H9 (cell line): ENCODE data around the gene IGSF1. TPM values are rescaled to one million over a fixed set of nuclear protein-coding genes. Genes with fewer than 3 reads are reported as not detected.

ENCODE experiments used
- DNase-seq: peaks from one replicate; pipeline ENCODE4 v3.0.0-alpha.2; 2017
- H2AFZ ChIP-seq: one replicate; pipeline ENCODE4 v1.6.1; 2013; ENCODE audit warnings: mild to moderate bottlenecking, low read length, control low read depth, moderate library complexity
- H2AK5ac ChIP-seq: 2 replicates; pipeline ENCODE4 v1.6.1; 2013; ENCODE audit warnings: low read length, control low read depth, mixed read lengths; ENCODE audit not compliant: insufficient read length
- H2BK120ac ChIP-seq: one replicate; pipeline ENCODE4 v1.6.1; 2013; ENCODE audit warnings: low read depth, mild to moderate bottlenecking, low read length, control low read depth, inconsistent platforms; ENCODE audit not compliant: poor library complexity, severe bottlenecking
- H2BK12ac ChIP-seq: 2 replicates; pipeline ENCODE4 v1.6.1; 2013; ENCODE audit warnings: low read length, control low read depth, mixed read lengths, low read depth; ENCODE audit not compliant: insufficient read length
- H2BK15ac ChIP-seq: 2 replicates; pipeline ENCODE4 v1.6.1; 2013; ENCODE audit warnings: low read depth, low read length, control low read depth
- H2BK20ac ChIP-seq: one replicate; pipeline ENCODE4 v1.6.1; 2013; ENCODE audit warnings: low read depth, mild to moderate bottlenecking, low read length, control low read depth, inconsistent platforms; ENCODE audit not compliant: poor library complexity, severe bottlenecking
- H2BK5ac ChIP-seq: 2 replicates; pipeline ENCODE4 v1.6.1; 2013; ENCODE audit warnings: low read length, control low read depth, mixed read lengths; ENCODE audit not compliant: insufficient read length
- H3K14ac ChIP-seq: 2 replicates; pipeline ENCODE4 v1.6.1; 2013; ENCODE audit warnings: low read length, control low read depth; ENCODE audit not compliant: insufficient read depth
- H3K18ac ChIP-seq: 2 replicates; pipeline ENCODE4 v1.6.1; 2013; ENCODE audit warnings: low read depth, mild to moderate bottlenecking, mixed read lengths, low read length, control low read depth; ENCODE audit not compliant: insufficient read length
- H3K23ac ChIP-seq: 2 replicates; pipeline ENCODE4 v1.6.1; 2013; ENCODE audit warnings: low read length, control low read depth, mixed read lengths, low read depth; ENCODE audit not compliant: insufficient read length
- H3K23me2 ChIP-seq: 2 replicates; pipeline ENCODE4 v1.6.1; 2013; ENCODE audit warnings: low read depth, mild to moderate bottlenecking, mixed read lengths, low read length, control low read depth; ENCODE audit not compliant: insufficient read length, poor library complexity, severe bottlenecking
- H3K27ac ChIP-seq: 2 replicates; pipeline ENCODE4 v1.5.1; 2013; ENCODE audit warnings: low read length, control low read depth, mixed read lengths, low read depth; ENCODE audit not compliant: insufficient read length
- H3K27me3 ChIP-seq: 2 replicates; pipeline ENCODE4 v1.6.1; 2013; ENCODE audit warnings: low read length, control low read depth, inconsistent platforms; ENCODE audit not compliant: insufficient read depth
- H3K4ac ChIP-seq: 2 replicates; pipeline ENCODE4 v1.6.1; 2013; ENCODE audit warnings: low read depth, mild to moderate bottlenecking, control low read depth, inconsistent platforms, low read length, moderate library complexity
- H3K4me1 ChIP-seq: 2 replicates; pipeline ENCODE4 v1.6.1; 2013; ENCODE audit warnings: low read length, control low read depth, inconsistent platforms; ENCODE audit not compliant: insufficient read depth
- H3K4me2 ChIP-seq: 2 replicates; pipeline ENCODE4 v1.6.1; 2013; ENCODE audit warnings: low read length, control low read depth, mixed read lengths; ENCODE audit not compliant: insufficient read length, insufficient read depth
- H3K56ac ChIP-seq: 2 replicates; pipeline ENCODE4 v1.6.1; 2013; ENCODE audit warnings: low read depth, mild to moderate bottlenecking, mixed read lengths, low read length, control low read depth; ENCODE audit not compliant: insufficient read length
- H3K79me1 ChIP-seq: 2 replicates; pipeline ENCODE4 v1.6.1; 2013; ENCODE audit warnings: low read depth, mild to moderate bottlenecking, moderate library complexity, low read length, control low read depth, inconsistent platforms; ENCODE audit not compliant: insufficient read depth, poor library complexity, severe bottlenecking
- H3K79me2 ChIP-seq: 2 replicates; pipeline ENCODE4 v1.6.1; 2013; ENCODE audit warnings: low read length, control low read depth, inconsistent platforms; ENCODE audit not compliant: insufficient read depth
- H3K9ac ChIP-seq: 2 replicates; pipeline ENCODE4 v1.6.1; 2013; ENCODE audit warnings: low read length, control low read depth, mixed read lengths; ENCODE audit not compliant: insufficient read length; ENCODE audit errors: extremely low read depth
- H3K9me3 ChIP-seq: one replicate; pipeline ENCODE4 v1.6.1; 2013; ENCODE audit warnings: low read depth, low read length, inconsistent platforms; ENCODE audit not compliant: control insufficient read depth
- H3T11ph ChIP-seq: one replicate; pipeline ENCODE4 v1.6.1; 2013; ENCODE audit warnings: mild to moderate bottlenecking, low read length, control low read depth, inconsistent platforms
- H4K20me1 ChIP-seq: one replicate; pipeline ENCODE4 v1.6.1; 2013; ENCODE audit not compliant: control insufficient read depth, insufficient read length, insufficient read depth
- H4K5ac ChIP-seq: 2 replicates; pipeline ENCODE4 v1.6.1; 2013; ENCODE audit warnings: low read depth, mild to moderate bottlenecking, mixed read lengths, low read length, control low read depth; ENCODE audit not compliant: insufficient read length
- H4K8ac ChIP-seq: replicated peaks from 2 replicates; pipeline ENCODE4 v1.6.1; 2013; ENCODE audit warnings: low read length, control low read depth, mixed read lengths, low read depth; ENCODE audit not compliant: insufficient read length
- H4K91ac ChIP-seq: 2 replicates; pipeline ENCODE4 v1.6.1; 2013; ENCODE audit warnings: low read depth, mild to moderate bottlenecking, moderate library complexity, mixed read lengths, low read length, control low read depth; ENCODE audit not compliant: insufficient read length
- H3K27ac Mint-ChIP-seq, 3 experiments: 2 replicates in 2 of 3; 3 replicates in 1 of 3; pipeline ENCODE4 v1.8.0; 2020 to 2021; ENCODE audit warnings: mixed read lengths in 3 of 3, mild to moderate bottlenecking in 1 of 3, moderate library complexity in 1 of 3
- H3K27me3 Mint-ChIP-seq: 2 replicates; pipeline ENCODE4 v1.8.0; 2021; ENCODE audit warnings: low read depth, mild to moderate bottlenecking, moderate library complexity, mixed read lengths
- H3K36me3 Mint-ChIP-seq, 3 experiments: 2 replicates in 2 of 3; 3 replicates in 1 of 3; pipeline ENCODE4 v1.8.0; 2020 to 2021; ENCODE audit warnings: low read depth in 3 of 3, mixed read lengths in 3 of 3; ENCODE audit not compliant: insufficient read depth in 1 of 3
- H3K4me1 Mint-ChIP-seq, 2 experiments: 2 replicates each; pipeline ENCODE4 v1.8.0; 2020; ENCODE audit warnings: mixed read lengths in 2 of 2
- H3K4me3 Mint-ChIP-seq, 2 experiments: 2 replicates in 1 of 2; 3 replicates in 1 of 2; pipeline ENCODE4 v1.8.0; 2020 to 2021; ENCODE audit warnings: mild to moderate bottlenecking in 2 of 2, mixed read lengths in 2 of 2, moderate library complexity in 1 of 2
- H3K9me3 Mint-ChIP-seq, 2 experiments: 2 replicates in 1 of 2; 3 replicates in 1 of 2; pipeline ENCODE4 v1.8.0; 2020; ENCODE audit warnings: mild to moderate bottlenecking in 2 of 2, mixed read lengths in 2 of 2, moderate library complexity in 1 of 2
- WGBS: extraction: QIAGEN DNeasy Blood & Tissue Kit; methylation state at CpG from one replicate; pipeline ENCODE4 v1.1.7; 2013; ENCODE audit warnings: missing lambda C conversion rate, low lambda C conversion rate, mixed read lengths; ENCODE audit not compliant: insufficient read length; ENCODE audit errors: extremely low coverage; 5-methylcytosine and 5-hydroxymethylcytosine counted together
- total RNA-seq: library from RNA; stranded (reverse); gene quantifications from 2 replicates; pipeline ENCODE4 v1.2.1, GENCODE V29; 2021
- TF ChIP-seq, protein P1 (sequence below): fragments of 200-600 bp; sonication (generic); conservative IDR thresholded peaks from 3 replicates; pipeline ENCODE4 v1.8.0; 2021; ENCODE audit warnings: antibody characterized with exemption, mild to moderate bottlenecking

The IGSF1 gene
- total RNA-seq, 1 experiment from 2014 or later = 12.5 TPM

DNA sequence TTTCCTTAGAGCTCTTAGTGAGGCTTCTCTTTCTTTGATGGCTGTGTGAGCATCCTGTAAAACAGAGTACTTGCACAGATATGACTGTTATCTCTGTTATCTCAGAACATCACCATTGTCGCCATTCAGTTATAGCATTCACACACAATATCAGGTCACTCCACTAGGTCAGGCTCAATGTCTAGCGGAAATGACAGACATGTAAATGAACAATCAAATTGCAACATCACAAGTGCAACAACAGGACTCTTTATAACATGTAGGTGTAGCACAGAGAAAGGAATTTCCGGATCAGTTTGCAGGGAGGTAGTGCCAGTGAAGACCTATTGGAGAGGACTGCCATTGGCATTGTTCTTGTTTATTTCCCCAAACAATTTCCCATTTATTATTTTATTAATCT, 43.2 kb upstream of the IGSF1 start:
- H3K4ac ChIP-seq = no peak overlapping the region
- H3T11ph ChIP-seq = no peak overlapping the region
- H4K20me1 ChIP-seq = no peaks in the 10 kb centered on the region
- no peak overlapping the region for H3K14ac ChIP-seq
- no peaks in the 10 kb centered on the region for H3K79me2 ChIP-seq
- H3K27me3 ChIP-seq = no peaks in the 10 kb centered on the region
- H2BK20ac ChIP-seq = no peak overlapping the region
- H2BK12ac ChIP-seq = no peak overlapping the region
- H2BK120ac ChIP-seq = no peak overlapping the region
- no peak for DNase-seq
- WGBS = no CpG with 5 or more reads among the region's 3 CpGs
- H3K56ac ChIP-seq = no peak overlapping the region
- Mint-ChIP-seq H3K27ac (no peak overlapping the region), H3K4me1 (0 out of 4 replicates have a peak, but pooled peaks cover 0 to 3% of the 10 kb centered on the region in 2 experiments), H3K27me3 (no peaks in the 10 kb centered on the region), H3K36me3 (no peaks in the 10 kb centered on the region; a peak in 1 of 7 replicates), H3K9me3 (peaks cover 0 to 4% of the 10 kb centered on the region in 2 experiments; a peak in 2 of 5 replicates), H3K4me3 (no peak overlapping the region)
- H3K9ac ChIP-seq = no peak overlapping the region
- H3K4me1 ChIP-seq = no peaks in the 10 kb centered on the region
- no peak overlapping the region for H2AK5ac ChIP-seq
- TF ChIP-seq, protein P1, sequence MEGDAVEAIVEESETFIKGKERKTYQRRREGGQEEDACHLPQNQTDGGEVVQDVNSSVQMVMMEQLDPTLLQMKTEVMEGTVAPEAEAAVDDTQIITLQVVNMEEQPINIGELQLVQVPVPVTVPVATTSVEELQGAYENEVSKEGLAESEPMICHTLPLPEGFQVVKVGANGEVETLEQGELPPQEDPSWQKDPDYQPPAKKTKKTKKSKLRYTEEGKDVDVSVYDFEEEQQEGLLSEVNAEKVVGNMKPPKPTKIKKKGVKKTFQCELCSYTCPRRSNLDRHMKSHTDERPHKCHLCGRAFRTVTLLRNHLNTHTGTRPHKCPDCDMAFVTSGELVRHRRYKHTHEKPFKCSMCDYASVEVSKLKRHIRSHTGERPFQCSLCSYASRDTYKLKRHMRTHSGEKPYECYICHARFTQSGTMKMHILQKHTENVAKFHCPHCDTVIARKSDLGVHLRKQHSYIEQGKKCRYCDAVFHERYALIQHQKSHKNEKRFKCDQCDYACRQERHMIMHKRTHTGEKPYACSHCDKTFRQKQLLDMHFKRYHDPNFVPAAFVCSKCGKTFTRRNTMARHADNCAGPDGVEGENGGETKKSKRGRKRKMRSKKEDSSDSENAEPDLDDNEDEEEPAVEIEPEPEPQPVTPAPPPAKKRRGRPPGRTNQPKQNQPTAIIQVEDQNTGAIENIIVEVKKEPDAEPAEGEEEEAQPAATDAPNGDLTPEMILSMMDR = no peak
- H3K4me2 ChIP-seq = no peak overlapping the region
- H2AFZ ChIP-seq = no peak overlapping the region
- no peak overlapping the region for H3K27ac ChIP-seq
- no peak overlapping the region for H3K23ac ChIP-seq
- H3K79me1 ChIP-seq = no peaks in the 10 kb centered on the region
- H2BK5ac ChIP-seq = no peak overlapping the region
- no peak overlapping the region for H4K5ac ChIP-seq
- H3K23me2 ChIP-seq = no peaks in the 10 kb centered on the region
- no peak overlapping the region for H4K8ac ChIP-seq
- no peak overlapping the region for H4K91ac ChIP-seq
- H3K9me3 ChIP-seq = no peaks in the 10 kb centered on the region
- no peak overlapping the region for H3K18ac ChIP-seq
- no peak overlapping the region for H2BK15ac ChIP-seq
